COR-L47 (cell line): Measurements from ENCODE around the gene DUOX2.
"Not testable (repeated sequence)": the region's sequence is repeated elsewhere in the genome, so short reads cannot be mapped to it uniquely, and the experiment has no call there.

ENCODE experiments used
- DNase-seq: peaks from one replicate; lab custom pipeline; 2025; lab: John Stamatoyannopoulos, UW

The DUOX2 gene

DNA sequence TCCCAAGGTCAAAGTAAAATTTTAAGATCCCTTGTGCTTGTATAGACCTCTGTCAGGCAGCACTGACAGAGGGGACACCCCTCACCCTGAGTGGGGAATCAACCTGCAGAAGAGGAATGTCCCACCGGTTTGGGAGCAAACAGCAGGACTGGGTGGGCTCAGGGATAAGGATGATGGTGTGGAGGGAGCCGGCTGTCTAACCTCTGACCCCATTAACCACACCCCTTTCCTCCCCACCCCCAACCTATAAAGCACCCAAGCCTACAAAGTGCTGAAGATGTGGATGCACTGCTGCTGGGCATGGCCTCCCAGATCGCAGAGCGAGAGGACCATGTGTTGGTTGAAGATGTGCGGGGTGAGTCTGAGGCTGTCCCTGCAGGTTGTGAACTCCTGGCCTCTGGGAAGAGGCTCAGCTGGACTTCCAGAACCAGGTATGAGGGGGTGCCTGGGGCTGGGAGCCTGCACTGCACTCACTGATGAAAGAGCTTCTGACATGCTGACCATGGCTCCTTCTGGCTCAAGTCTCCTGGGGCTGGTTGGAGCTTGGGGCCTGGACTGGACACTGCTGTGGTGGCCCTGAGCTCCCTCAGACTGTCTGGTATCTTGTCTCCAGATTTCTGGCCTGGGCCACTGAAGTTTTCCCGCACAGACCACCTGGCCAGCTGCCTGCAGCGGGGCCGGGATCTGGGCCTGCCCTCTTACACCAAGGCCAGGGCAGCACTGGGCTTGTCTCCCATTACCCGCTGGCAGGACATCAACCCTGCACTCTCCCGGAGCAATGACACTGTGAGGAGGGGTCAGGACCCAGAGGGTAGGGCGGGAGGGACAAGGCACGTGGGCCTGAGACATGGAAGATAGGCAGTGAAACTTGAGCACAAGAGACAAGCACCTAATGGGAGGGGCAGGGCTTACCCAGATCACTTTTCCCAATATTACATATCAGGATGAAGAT, 25.1 kb upstream of the DUOX2 start:
- no peak for DNase-seq

DNA sequence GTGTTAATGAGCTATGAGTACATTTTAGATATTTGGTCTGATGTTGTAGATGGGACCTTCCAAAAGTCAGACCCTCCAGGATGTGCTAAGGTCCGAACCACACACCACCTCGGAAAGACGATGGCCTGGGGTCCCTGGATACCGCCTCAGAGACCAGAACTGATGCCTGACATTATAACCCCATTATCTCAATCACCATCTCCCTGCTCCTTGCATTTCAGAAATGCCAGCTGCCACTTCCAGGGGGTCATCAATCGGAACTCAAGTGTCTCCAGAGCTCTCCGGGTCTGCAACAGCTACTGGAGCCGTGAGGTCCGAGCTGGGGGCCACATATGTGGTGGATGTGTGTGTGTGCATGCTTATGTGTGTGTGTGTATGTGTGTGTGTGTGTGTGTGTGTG, 23.7 kb upstream of the DUOX2 start:
- DNase-seq, result no peak

DNA sequence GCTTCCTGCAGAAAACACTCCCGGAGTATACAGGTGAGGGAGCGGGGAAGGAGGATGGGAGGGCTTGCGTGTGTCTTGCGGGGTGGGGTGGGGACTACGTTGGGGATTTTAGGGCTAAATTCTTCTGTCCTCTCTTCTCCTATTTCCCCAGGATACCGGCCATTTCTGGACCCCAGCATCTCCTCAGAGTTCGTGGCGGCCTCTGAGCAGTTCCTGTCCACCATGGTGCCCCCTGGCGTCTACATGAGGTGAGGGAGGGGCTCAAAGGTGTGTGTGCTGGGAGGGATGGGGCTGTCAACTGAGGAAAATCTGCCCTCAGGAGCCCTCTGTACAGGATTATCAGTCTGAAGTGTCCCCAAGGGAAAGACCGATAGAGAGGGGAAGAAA, 22.4 kb upstream of the DUOX2 start:
- no peak for DNase-seq

DNA sequence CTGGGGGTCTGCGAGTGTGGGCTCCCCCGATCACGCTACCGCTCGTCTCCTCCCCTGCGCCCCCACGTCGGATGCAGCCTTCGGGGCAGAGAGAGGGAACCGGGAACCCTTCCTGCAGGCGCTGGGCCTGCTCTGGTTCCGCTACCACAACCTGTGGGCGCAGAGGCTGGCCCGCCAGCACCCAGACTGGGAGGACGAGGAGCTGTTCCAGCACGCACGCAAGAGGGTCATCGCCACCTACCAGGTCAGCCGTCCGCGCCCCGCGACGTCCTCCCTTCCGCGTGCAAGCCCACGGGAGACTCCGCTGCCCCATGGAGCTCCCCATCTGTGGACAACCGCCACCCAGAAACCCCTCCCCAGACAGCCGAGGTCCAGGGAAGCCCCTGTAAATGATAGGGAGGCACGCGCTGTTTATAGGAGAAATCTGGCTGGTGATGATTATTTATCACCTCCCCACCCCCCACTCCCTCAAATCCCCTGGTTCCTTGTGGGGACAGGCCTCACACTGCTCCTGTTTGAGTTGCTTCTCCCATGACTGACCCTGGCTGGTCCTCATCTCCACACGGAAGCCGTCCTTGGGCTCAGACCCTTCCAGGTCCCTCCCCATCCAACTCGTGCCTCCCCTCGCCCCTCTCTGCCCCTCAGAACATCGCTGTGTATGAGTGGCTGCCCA, 21.9 kb upstream of the DUOX2 start:
- not testable (repeated sequence) for DNase-seq

DNA sequence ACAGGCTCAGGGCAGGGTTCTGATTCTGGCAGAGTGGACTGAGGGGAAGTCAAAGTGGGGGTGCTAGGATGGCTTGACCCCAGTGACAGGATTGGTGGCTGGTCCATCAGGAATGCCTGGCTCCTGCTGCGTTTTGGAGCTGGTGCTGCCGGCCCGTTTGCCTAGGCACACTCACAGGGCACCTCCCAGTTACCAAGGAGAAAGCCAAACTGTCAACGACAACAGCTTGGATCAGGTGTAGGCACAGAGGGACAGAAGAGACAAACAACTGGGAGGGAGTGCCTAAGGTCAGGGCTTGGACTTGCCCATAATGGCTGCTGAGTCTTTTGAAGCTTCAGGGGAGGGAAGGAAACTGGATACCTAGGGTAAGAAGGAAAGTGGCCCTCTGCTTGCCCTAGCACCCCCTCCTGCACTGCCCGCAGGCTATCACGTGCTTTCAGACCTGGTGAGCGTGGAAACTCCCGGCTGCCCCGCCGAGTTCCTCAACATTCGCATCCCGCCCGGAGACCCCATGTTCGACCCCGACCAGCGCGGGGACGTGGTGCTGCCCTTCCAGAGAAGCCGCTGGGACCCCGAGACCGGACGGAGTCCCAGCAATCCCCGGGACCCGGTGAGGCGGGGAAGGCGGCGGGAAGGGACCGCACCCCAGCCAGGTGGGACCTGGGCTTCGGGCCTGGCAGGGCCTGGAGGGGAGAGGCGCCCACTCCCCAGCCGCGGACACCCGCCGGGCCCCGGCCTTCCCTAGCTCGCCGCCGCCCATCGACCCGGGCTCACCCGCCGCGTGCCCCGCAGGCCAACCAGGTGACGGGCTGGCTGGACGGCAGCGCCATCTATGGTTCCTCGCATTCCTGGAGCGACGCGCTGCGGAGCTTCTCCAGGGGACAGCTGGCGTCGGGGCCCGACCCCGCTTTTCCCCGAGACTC, 21.0 kb upstream of the DUOX2 start:
- DNase-seq, result no peak

DNA sequence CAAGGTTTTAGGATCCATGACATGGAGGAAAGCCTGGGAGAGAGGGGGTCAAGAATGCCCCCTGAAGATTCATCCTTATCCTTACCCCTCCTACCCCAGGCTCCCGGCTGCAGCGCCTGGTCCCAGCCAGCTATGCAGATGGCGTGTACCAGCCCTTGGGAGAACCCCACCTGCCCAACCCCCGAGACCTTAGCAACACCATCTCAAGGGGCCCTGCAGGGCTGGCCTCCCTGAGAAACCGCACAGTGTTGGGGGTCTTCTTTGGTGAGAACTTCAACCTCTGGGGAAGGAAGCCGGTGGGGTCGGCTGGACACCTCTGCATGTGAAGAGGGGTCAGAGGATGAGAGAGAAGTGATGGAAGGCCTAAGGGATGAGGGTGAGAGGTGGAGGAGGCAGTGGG, 20.1 kb upstream of the DUOX2 start:
- DNase-seq, result no peak

DNA sequence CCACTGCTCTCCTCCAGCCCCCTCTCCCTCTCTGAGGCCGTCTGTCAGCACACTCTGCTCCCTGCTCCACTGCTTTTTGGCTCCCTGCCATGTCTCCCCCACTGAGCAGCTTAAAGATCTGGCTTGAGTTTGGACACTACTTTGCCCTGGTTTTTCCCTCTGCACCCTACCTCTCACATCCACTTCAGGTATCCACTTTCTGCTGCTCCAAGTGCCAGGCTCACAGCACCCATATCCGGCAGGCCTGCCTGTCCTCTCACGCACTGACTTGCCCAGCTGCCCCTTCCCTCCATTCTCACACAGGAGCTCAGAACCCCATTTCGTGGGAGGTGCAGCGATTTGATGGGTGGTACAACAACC, 19.6 kb upstream of the DUOX2 start:
- DNase-seq, result no peak

DNA sequence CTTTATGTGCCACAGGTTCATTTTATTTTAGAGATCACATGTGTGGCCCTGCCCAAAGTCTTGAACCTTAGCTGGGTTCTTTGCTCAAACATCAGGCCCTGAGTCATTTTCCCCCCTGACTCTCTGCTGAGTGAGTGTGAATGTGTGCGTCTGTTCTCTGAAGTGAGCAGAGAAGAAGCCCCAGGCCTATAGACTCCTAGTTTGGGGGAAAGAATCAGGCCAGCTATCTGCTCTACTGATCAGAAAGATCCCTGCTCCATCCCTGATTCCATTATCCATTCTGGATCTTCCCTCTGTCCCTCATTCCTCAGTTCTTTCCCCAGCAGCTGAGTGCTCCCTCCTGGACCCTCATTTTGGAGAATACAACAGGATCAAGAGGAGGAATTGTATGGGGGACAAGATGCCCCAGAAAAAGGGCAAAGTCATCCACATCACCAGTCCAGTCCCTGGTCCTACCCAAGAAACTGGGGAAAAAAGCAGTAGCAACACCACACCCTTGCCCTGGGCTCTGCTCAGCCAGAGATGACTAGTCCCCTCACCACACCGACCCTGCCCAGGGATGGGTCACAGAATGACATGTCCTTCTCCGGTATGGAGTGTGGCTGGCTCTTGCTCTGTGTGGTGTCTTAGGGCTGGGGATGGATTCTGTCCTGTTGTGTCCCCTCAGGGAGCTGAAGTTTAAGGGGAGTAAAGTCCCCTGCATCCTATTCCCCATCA, 19.0 kb upstream of the DUOX2 start:
- DNase-seq, result no peak

DNA sequence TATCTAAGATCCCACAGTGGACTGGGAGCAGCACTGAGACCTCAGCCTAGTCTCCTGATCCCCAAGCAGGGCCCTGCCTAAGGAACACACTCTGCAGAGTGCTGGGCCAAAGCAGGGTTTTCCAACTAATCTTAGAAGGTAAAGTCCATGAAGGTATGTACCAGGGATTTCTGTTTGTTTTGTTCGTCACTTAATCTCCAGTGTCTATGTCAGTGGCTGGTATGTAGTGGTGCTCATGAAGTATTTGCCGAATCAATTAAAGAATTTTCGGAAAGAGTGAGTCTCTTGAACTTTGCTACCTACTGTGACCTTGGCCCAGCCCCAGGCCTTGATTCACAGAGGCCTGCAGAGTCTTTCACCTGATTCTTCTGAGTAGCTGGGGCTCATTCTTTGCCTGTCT, 17.5 kb upstream of the DUOX2 start:
- no peak for DNase-seq

DNA sequence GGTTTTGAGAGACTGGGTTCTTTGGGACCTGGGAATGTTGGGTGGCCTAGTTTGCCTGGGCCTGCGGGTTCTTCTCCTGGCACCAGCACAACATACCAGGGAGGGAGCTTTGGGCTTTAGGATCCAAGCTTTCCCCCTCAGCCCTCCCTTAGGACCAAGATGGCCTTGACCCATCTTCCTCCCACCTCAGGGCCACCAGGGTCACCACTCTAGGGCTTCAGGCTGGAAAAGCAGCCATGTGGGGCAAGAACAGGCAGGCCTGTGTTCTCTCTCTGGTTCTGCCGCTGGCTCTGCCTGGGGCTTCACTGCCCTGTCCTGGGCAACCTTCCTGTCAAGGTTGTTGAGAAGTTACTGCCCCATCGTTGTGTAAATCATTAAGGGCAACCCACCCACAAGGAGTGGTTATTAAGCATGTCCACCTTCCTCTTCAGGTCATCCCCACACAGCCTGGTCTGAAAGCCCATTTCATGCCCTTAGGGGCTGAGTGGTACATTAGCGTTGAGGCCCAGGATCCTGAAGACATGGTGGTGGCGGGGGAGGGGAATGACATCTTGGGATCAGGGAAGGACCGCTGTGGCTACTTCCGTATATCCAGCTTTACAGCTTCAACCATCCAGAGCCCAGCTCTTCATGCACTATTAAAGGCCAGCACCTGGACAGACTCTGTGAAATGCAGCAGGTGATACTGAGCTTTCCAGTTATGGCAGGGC, 16.5 kb upstream of the DUOX2 start:
- DNase-seq, result no peak

DNA sequence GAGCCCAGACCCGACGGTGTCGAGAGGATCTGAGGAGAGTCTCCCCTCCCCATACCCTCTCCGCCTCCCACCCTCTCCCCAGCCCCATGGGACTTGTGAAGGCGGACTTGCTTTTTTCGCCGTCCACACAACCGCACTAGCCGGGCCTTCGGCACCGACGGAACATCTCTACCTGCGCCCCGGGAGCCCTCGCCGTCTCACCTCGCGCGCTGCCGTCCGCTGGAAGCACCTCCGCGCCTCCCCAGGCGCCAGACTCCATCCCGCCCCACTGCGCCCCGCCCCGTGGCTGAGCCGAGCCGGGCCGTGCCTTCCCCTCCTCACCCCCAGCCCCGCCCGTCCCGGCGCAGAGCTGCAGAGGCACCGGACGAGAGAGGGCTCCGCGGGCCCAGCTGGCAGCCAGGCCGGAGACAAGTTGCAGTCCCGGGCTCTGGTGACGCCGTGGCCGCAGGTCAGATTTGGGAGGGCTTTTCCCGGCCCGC, 15.7 kb upstream of the DUOX2 start, which contains the start of the genes DUOX1 and DUOXA1:
Gene DUOX1 (plus strand): TSS at position 344 of the 479 bp plus-strand sequence. CDS start 1,973 bp downstream, outside the sequence.
Gene DUOXA1 (minus strand): TSS at position 229 of the 479 bp plus-strand sequence. CDS start 6,865 bp downstream, outside the sequence.
- no peak for DNase-seq

DNA sequence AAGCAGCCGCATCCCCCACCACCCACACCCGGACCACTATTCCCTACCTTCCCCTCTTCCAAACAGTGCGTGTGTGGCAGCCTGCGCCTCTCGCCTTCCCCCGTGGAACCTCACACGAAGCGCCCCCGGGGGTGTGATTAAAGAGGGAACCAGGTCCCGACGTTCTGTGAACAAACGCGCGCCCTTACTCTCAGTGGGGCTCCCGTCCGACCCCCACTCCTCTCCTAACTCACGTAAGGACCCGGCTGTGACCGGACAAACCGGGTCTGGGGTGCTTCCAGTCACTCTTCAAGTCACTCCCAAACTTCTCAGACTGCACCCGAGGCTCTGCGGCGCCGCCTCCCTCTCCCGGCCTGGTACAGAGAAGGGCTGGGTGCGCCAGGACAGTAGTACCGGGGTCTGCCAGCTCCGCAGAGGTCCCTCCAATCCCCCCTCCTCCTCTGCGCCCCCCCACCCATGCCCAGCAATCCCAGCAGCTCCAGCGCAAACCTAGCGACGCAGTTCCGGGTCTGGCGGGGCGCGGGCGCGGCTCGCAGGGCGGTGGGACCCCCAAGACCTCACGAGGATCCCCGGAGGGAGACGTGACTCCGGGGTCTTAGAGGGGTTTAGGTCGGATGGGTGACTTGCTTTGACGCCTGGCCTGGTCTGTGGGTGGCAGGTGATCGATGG, 15.1 kb upstream of the DUOX2 start:
- no peak for DNase-seq

DNA sequence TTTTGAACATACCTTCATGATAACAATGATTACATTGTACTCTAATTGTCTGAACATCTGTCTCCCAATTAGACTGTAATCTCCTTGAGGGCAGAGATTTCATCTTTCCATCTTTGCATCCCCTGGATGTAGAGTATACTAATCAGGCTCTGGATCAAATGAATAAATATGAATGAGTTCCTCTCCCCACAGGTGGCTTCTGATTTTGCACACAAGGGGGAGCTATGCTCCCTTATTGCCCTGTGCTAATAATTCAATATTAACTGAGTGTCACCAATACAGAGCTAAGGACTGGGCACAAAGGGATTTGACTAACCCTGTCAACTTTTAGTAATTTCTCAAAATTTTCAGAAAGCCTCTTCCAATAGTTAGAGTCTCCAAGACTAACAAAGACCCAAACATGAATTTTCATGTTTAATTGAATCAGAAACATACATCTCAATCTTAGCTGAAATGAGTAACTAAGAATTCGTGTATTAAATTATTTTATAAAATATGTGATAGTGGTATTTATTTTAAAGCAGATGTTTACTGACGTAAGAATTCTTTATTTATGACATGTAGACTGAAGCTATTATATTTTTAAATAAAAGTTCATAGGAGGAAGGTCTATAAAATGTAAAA, 12.7 kb upstream of the DUOX2 start:
- DNase-seq, result peak; percentile 13

DNA sequence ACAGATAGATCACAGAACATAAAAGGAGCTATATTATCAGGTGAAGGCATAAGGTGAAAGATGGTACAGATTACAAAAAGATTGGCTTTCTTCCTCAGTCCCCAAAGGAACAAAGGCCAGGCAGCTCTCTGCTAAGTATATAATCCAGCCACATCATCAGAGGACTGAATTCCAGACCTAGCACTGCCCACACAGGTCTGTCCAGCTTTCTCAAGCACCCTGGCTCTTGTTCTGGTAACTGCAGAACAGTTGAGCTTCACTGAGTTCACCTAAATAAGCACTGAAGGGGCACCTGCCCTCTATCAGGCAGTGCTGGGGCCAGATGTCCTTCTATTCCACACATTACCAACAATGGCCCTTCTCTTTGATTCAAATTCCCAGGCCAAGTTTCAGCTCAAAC, 9.4 kb upstream of the DUOX2 start:
- no peak for DNase-seq

DNA sequence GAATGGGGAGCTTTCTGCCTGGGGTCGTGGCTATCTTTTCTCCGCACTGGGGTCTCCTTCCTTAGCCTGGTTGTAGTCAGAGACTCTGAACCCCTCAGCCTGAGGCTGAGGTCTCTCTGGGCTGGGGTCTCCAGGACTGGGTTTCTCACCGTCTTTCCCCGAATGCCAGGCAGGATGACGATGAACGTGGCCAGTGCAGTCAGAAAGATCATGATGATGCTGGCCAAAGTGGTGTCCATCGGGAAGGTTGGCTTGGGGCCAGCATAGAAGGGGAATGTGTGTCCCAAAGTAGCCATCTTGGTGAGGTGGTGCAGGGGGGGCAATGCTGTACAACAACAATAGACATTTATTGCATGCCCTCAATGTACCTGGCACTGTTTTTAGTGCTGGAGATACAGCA, 8.7 kb upstream of the DUOX2 start:
- no peak for DNase-seq

DNA sequence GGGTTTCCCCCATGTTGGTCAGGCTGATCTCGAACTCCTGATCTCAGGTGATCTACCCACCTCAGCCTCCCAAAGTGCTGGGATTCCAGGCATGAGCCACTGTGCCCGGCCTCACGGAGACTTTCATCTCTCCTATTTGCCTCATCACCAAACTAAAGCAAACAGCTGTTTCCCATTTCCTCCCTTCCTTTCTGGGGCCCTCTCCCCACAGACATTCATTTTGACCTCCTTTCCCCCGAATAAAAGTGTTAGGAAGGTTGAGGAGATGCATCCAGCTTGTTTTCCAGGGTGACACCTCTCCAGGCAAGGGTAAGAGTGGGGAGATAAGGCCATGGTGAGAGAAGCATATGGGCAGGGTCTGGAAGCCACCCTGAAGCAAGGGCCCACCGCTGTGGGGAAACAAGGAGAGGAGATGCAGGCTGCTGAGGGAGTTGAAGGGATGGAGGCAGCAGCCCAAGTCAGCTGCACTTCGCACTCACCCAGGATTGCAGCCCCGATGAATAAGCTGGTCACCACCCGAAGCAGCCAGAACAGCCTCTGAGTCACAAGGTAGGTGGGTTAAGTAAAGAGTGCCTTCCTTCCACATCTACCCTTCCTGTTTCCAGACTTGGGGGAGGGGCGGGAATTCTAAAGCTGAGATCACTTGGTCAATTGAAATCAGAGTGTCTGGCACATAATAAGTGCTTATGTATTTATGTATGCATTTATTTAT, 7.9 kb upstream of the DUOX2 start:
- no peak for DNase-seq

DNA sequence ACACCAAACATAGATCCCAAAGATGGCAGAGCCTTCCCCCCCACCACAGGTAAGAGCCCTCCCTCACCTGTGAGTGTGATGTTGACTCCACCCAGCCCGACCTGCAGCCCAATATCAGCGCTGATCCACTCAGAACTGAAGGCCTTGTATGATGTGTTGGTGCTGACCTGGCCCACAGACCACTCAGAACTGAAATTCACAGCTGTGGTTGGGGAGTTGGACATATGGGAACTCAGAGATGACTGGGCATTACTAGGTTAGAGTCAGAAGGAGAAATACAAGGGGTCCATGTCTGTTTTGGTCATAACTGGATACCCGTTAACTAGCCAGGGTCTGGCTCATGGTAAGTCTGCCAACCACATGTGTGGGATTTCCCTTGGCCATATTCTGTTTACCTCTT, 7.0 kb upstream of the DUOX2 start:
- DNase-seq, result no peak

DNA sequence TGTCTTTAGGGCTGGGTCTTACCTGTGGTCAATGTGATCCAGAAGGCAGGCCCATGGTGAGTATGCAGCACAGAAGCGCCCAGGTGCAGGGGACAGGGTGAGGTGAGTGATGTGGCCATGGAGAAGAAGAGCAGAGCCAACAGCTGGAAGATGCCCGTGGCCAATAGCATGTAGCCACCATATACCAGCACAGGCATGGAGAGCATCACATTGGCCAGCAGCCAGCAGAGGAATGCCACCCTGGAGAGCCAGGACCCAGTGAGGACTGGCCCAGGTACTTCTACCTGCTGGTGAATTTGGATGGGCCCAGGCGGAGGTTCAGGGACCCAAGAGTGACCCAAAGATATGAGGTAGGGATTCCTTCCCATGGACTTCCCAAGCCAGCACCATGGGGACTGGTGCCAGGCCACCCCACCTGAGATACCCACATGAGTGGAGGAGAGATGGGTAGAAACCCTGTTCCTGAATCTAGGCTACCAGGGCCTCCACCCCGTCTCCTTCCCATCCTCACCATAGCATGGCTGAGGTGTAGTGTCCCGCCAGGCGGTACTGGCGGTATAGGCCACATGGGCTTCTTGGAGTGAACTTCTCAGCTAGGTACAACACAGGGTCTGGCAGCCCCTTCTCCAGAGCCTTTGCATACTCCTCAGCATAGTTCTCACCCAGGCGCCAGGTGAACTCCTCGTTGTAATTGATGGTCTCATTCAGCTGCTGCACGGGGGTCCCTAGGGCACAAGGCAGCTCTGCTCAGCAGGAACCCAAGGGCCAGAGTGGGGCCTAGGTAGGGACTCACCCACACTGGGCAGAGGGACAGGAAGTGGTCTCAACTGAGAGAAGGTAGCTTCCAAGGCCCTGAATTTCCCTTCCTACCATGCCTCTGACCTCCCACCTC, 6.4 kb upstream of the DUOX2 start:
- no peak for DNase-seq
